ENCODE measurements around the gene CD40.
A peak's percentile ranks its signal among the peaks of the same experiment; 100 is the strongest.

Gene CD40

GRCh38 chr20:46151936-46152335, 33.8 kb downstream of the CD40 start:
- no peak for DNase-seq

DNA sequence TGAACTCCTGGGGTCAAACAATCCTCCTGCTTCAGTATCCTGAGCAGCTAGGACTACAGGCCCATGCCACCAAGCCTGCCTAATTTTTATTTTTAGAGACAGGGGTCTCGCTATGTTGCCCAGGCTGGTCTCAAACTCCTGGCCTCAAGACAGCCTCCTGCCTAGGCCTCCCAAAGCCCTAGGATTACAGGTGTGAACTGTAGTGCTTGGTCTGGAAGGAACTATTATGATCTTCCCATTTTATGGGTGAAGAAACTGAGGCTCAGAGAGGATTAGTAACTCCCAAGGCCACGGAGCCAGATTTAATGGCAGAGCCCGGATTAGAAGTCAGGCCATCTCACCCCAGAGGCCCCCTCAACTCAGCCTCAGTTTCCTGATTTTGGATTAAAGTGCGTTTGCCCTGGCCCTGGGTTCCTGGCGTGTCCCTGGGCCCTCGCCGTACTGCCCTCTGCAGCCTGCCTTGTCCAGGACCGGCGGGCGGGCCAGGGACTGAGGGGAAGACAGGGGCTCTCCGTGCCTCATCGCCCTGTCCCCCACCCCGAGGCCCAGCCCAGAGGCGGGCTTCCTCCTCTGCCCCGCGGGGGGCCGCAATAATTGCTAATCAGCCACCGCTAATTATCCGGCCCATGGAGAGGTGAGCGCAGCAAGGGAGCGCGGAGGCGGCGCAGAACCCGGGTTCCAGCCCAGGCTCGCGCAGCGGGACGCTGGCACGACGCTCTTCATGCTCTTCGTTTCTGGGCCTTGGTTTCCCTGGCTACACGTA, 34.9 kb downstream of the CD40 start:
- no peak for DNase-seq

GRCh38 chr20:46154305-46154704, 36.2 kb downstream of the CD40 start:
- no peak for DNase-seq

- no peak for DNase-seq
These were observed 36.7 kb downstream of the CD40 start for GRCh38 chr20:46154796-46155195.

GRCh38 chr20:46156065-46156464, 38.0 kb downstream of the CD40 start:
- DNase-seq: no peak

DNA sequence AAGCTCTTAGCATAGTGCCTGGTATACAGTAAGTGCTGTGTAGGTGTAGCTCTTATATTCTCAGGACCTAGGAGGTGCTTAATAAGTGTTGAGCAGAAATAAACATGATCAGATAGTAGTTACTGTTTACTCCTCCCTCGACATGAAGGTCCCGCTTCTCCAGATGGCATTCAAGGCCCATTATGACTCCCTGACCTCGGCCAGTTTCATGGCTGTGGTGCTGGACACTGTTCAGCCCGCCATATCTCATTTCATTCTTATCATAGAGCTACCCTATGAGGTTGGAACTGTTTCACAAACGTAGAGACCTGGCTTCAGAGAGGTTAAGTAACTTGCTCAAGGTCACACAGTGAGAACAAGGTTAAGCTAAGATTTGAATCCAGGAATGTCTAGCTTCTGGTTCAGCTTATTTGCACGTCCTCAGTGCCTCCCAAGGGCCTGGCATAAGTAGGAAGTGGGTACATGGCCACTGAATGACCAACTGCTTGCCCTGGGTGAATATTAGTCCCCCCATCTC, 39.0 kb downstream of the CD40 start:
- DNase-seq: no peak

DNA sequence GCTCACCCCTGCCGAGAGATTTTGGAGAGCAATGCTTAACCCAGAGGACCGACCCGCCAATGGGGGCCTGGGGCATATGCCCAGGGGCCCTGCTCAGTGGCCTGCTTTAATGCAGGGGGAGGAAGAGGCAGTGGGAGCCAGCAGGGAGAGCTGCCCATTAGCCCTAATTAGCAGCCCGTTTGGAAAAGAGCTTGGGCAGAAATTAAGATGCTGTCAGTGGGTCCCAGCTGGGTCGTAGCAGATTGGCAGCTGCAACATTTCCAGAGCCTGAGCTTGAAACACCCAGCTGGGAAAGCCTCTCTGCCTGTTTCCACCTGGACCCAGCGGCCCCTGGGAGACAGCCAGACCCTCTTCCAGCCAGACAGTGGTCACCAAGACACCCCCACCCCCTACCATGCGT, 39.5 kb downstream of the CD40 start:
- no peak for DNase-seq

GRCh38 chr20:46158476-46158987, 40.4 kb downstream of the CD40 start:
- no peak for DNase-seq

DNA sequence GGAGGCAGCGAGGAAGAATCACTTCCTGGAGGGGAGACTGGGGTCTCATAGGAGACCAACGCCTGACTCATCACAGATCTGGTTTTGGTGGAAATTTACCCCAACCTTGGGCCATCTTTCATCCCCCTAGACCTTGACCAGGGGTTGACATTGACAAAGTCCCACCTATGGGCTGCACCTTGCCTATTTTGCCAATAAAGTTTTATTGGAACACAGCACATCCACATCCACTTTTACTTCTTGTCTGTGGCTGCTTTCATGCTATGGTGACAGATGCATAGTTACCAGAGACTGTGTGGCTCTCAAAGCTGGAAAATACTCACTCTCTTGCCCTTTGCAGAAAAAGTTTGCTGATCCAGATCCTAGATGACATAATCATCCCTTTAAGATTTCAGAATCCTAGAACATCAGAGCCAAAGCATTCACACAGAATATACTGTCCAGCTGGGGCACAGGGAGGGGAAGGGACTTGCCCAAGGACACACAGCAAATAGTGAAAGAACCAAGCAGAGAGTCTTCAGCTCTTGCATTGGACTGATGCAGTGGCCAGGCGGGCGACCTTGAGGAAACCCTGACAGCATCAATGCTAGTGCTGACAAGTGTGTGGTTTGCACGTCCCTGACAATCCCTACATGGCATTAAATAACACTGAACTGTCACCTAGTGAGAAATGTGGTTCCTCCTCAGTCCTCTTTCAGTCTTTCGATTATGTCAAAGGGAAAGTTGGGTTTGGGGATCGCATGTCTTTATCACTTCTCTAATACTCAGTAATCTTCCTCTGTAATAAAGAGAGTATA, 41.2 kb downstream of the CD40 start:
- DNase-seq: no peak

- DNase-seq: no peak
These were observed 42.5 kb downstream of the CD40 start for GRCh38 chr20:46160661-46161060.

DNA sequence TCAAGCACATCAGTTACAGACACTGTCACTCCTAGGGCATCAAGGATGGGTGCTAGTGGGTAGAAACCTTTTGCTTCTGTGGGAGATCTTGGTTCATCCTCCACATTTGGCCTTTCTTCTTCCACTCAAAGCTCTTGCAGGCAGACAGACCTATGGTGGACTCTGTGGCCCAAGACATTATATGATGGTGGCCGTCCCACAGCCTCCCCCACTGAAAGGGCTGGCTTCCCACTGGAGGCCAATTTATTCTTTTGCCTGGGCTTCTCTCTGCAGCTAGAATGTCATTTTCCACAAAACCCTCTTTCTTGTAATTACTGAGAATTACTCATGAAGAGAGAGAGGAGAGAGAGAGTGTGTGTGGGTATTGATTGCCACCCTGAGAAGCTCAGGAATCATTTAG, 43.8 kb downstream of the CD40 start:
- no peak for DNase-seq

DNA sequence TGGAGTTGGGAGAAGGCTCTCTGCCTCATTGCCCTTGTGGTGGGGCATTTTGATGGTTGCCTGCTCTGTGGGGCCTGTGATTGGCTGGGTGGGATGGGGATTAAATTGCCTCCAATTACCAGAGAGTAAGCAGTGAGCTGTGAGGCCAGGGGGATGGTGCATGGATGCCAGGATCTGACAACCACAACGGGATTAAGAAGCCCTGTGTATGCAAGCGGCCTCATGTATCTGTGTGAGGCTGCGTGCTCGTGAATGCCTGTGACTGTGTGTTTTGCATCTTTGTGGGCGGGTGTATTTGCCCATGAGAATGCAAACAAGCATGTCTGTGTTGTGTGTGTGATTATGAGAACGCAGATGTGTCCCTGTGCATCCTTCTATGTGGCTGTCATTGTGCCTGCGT, 46.1 kb downstream of the CD40 start:
- no peak for DNase-seq

GRCh38 chr20:46167080-46167479, 49.0 kb downstream of the CD40 start:
- DNase-seq: no peak

DNA sequence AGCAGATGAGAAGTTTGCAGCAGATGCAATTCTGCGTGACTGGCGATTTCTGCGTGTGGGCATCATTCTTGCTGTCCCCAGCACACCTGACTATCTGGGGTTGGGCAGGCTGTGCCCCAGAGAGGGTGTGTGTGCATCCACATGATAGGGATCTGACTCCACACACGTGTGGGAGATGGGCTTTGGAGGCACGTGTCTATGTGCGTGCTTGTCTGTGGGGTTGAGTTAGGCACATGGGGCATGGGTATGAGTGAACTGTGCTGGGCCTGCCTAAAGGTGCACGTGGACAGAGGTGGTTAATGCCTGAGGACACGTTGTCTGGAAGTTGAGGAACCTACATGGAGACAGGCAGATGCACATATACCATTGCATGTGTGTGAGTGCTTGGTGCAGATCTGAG, 50.3 kb downstream of the CD40 start:
- DNase-seq: no peak

DNA sequence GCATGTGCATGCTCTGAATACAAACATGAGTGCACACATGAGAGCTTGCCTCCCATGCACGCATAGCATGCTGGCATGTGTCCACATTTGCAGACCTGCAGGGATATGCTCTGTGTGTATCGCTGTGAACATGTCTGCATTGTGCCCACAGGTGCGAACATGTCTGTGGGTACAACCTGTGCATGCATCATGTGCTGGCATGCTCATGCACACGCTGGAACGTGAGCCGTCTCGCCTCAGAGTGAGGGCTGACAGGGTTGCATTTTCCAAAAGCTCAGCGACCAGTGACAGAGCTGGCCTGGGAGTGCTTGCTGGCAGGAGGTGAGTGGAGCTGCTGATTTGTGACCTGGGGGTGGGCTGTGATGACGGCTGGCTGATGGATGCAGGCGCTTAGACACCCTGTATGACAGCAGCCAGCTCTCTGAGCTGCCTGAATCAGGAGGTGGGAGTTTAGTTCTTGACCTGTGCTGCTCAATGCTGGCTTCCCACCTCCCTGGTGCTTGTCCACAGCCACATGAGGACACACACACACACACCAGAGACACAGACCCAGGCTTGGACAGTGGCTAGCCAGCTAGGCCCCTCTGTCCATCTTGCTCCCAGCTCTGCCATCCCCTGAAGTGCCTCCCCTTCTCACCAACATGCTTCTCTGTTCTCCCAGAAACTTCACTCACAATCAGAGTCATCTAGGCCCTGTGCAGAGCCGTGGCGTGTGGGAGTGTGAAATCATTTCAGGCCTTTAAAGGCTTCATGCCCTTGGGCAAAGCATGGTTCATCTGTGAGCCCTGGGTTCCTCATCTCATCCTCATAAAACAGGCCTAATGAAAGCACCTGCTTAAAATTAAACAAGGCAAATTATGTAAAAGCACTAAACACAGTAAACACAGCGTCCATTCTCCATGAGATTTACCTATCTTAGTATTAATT, 51.4 kb downstream of the CD40 start:
- DNase-seq: no peak

DNA sequence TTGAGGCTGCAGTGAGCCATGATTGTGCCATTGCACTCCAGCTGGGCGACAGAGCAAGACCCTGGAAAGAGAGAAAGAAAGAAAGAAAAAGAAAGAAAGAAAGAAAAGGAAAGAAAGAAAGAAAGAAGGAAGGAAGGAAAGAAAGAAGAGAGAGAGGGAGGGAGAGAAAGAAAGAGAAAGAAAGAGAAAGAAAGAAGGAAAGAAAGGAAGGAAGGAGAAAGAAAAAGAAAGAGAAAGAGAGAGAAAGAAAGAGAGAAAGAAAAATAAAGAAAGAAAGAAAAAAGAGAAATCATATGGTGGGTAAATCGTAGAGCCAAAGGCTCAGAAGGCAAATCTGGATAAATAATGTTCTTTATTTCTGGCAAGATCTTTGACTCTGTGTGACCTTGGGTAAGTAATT, 53.4 kb downstream of the CD40 start:
- DNase-seq: no peak

DNA sequence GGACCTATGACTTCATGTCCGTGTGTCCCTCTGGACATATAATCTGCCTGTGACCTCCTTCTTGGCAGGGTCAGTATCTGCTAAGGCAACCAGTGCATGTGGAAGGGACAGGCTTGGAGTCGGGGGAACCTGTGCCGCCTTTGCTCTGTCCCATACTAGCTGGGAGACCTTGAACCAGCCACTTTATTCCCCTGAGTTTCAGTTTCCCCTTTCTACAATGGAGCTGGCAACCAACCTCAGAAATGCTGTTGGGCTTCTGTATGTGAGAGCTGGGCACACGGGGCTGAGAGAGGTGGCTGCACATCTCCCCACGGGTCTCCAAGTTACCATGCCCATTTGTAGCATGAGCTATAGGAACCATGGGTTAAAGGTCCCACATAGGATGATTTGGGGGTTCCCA, 53.8 kb downstream of the CD40 start:
- DNase-seq: no peak

GRCh38 chr20:46172455-46172854, 54.3 kb downstream of the CD40 start:
- DNase-seq: no peak

DNA sequence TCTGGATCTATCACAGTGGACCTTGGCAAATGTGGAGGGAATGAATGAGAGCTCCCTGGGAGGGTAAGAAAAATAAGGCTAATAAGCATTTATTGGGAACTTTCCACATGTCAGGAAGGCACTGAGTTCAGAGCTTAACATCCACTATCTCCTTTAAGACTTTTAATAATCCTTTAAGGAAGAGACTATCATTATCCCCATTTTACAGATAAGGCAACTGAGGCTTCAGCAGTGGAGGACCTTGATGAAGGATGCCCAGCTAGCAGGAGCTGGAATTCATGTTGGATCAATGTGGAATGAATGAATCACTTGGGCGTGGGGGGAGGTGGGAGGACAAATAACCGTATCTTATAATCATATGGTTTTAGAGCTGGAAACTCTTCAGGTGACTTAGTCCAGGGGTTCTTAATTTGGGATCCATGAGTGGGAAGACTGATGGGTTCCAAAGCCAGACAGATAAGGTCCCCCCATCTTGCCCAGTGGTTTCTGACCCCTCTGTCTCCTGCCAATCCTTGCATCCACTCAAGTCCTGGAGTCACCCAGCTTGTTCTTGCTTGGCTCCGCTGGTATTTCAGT, 54.9 kb downstream of the CD40 start:
- DNase-seq: no peak

DNA sequence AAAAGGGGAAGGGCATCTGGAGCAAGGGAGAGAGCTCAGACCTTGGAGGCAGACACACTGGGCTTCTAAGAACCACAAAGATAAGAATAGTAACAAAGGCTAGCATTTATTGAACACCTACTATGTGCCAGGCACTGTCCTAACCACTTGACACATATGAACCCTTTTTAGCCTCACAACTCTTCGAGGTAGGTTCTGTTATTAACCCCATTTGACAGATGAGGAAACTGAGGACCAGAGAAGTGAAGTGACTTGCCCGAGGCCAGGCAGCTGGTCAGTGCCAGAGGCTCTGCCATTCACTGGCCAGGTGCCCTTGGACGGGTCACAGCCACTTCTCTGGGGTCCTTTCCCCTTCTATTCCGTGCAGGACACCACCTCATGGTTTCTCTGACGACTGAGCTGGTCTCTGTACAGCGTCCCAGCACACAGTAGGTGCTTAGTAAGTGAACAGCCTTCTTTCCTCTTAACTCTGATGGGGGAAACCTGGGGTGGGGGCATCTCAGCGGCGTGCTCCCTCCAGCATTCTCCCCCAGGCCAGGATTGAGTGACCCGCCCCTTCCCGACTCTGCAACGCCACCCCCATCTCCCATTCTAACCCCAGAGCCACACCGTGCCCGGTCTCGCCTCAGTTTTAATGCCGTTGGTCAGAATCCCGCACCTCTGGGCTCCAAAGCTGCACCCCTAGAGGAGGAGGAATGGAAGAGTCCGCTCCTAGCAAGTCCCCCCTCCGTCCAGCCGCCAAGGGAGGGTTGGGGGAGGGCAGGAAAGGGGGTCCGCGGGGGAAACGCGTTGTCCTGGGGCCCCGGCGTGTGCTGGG, 55.7 kb downstream of the CD40 start:
- DNase-seq: no peak

DNA sequence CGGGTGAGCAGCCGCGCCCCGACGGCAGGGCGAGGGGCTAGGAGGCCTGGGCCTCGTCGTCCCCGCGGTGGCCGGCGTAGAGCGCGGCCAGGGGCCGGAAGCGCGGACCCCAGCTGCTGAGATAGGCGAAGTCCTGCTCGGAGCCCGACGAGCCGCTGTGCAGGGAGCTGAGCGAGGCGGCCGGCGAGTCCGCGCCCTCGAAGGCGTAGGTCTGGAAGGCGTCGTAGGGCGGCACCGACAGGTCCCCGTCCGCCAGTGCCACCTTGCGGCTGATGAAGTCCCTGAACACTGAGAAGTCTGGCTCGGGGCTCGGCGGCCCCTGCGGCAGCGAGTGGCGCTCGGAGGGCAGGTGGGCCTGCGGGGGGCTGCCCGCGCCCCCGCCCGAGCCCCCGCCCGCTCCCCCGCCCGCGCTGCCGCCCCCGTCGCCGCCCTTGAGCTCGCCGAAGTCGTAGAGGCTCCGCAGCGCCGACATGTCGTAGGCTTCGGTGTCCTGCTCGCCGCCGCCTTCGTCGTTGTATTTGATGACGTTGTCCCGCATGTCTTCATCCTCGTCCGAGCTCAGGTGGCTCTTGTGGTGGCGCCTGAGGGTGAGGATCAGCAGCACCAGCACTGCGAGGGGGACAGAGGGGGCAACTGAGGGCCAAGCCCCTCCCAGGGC, 56.5 kb downstream of the CD40 start:
- peak; percentile 65 for DNase-seq

All from CD4-positive, alpha-beta T cell treated with Interferon gamma for 1 hour (primary cell).